Right lobe of liver (tissue), 6 donors: ENCODE measurements around the gene CFAP46. TPM values are rescaled to one million over a fixed set of nuclear protein-coding genes. Genes with fewer than 3 reads are reported as not detected.
A peak's percentile ranks its signal among the peaks of the same experiment; 100 is the strongest.
"Not testable (repeated sequence)": the region's sequence is repeated elsewhere in the genome, so short reads cannot be mapped to it uniquely, and the experiment has no call there.

Source experiments
- ATAC-seq, 4 donors: fragments of 200-7000 bp; cut with Tn5 transposase; one replicate each; pipeline ENCODE4 v1.9.1; 2020; ENCODE audit warnings: mild to moderate bottlenecking in 4 of 4, moderate library complexity in 4 of 4
- DNase-seq, 3 donors: peaks; one replicate each; pipeline ENCODE4 v3.0.0-alpha.2; 2020
- H3K27ac ChIP-seq, 3 donors: fragments of 200-600 bp; one replicate each; pipeline ENCODE4 v1.8.0; 2022
- H3K27me3 ChIP-seq, 2 donors: fragments of 200-600 bp; one replicate each; pipeline ENCODE4 v1.8.0; 2022
- H3K36me3 ChIP-seq, 4 donors: fragments of 200-600 bp; sonication (generic) in 1 of 4; one replicate each; pipeline versions ENCODE4 v1.5.1 to v1.8.0; 2017 to 2022; ENCODE audit warnings: control low read depth in 1 of 4
- H3K4me1 ChIP-seq, 4 donors: fragments of 200-600 bp; sonication (generic) in 1 of 4; one replicate each; pipeline versions ENCODE4 v1.5.1 to v1.8.0; 2017 to 2022; ENCODE audit warnings: control low read depth in 1 of 4
- H3K4me3 ChIP-seq, 3 donors: fragments of 200-600 bp; one replicate each; pipeline ENCODE4 v1.8.0; 2022
- H3K9me3 ChIP-seq, 4 donors: fragments of 200-600 bp; sonication (generic) in 1 of 4; one replicate each; pipeline versions ENCODE4 v1.5.1 to v1.8.0; 2017 to 2022; ENCODE audit warnings: control low read depth in 1 of 4
- CTCF ChIP-seq, 4 donors: fragments of 200-600 bp in 3 of 4; fragments of 450-650 bp in 1 of 4; IDR thresholded peaks; one replicate each; pipeline versions ENCODE4 v1.5.1 to v1.8.0; 2016 to 2022; ENCODE audit warnings: antibody characterized with exemption in 4 of 4, mild to moderate bottlenecking in 2 of 4
- POLR2A ChIP-seq: fragments of 450-650 bp; IDR thresholded peaks from one replicate; pipeline ENCODE4 v1.6.1; 2017; ENCODE audit warnings: antibody characterized with exemption, mild to moderate bottlenecking
- WGBS: methylation state at CpG from one replicate; pipeline ENCODE4 v1.1.6; 2018; ENCODE audit warnings: low coverage, low lambda C conversion rate; ENCODE audit not compliant: insufficient coverage; ENCODE audit errors: missing lambda C conversion rate; 5-methylcytosine and 5-hydroxymethylcytosine counted together
- intact Hi-C, 2 donors: fragments of 100-400 bp; cut with DNase I; formaldehyde crosslinking; loops; one replicate each; pipeline versions ENCODE4 v1.11.2 to v1.14.1; 2022
- total RNA-seq, 6 experiments: library from RNA; depleted of rRNA in 2 of 6; stranded (reverse); fragments of >200 nt in 2 of 6; fragmentation: NEBNext Ultra II Directional in 3 of 6; extraction: Animal tissue kit (Norgen Biotek cat#: 25700) in 3 of 6; gene quantifications; one replicate each; pipeline versions ENCODE4 v1.1.0 to v1.2.4, GENCODE V29; 2016 to 2023
- donor health status: DM: no; HTN: yes; CAD: no.
- donor health status: DM: no; HTN: no; CAD: no.
- donor health status: DM: no; HTN: no; CAD: no.
- donor health status: DM: no; HTN: yes; CAD: no.
- donor health status: DM: no; HTN: yes; CAD: no.

The CFAP46 gene
- total RNA-seq, 6 experiments from 2014 or later, result 0.16 to 0.67 (median 0.32) TPM

GRCh38 chr10:132799865-132800264, 142.5 kb downstream of the CFAP46 start:
- no peaks in the 10 kb centered on the region for H3K36me3 ChIP-seq
- no CpG with 5 or more reads among the region's 11 CpGs for WGBS
- H3K9me3 ChIP-seq, result no peaks in the 10 kb centered on the region
- DNase-seq, result no peak
- H3K27me3 ChIP-seq, result no peaks in the 10 kb centered on the region
- H3K4me3 ChIP-seq, result no peak overlapping the region
- ATAC-seq, result no peak
- no peak for TF ChIP-seq POLR2A
- TF ChIP-seq CTCF (IDR thresholded peaks at IDR 0.05), result no peak
- intact Hi-C loops, result no loop called here
- no peak overlapping the region for H3K27ac ChIP-seq
- H3K4me1 ChIP-seq, result no peaks in the 10 kb centered on the region

GRCh38 chr10:132798876-132799275, 143.5 kb downstream of the CFAP46 start:
- TF ChIP-seq CTCF (IDR thresholded peaks at IDR 0.05) (no peak), POLR2A (no peak)
- WGBS, result no CpG with 5 or more reads among the region's 15 CpGs
- no peaks in the 10 kb centered on the region for H3K4me1 ChIP-seq
- no peaks in the 10 kb centered on the region for H3K27me3 ChIP-seq
- no peak overlapping the region for H3K4me3 ChIP-seq
- no peak overlapping the region for H3K27ac ChIP-seq
- intact Hi-C loops, result no loop called here
- H3K9me3 ChIP-seq, result no peaks in the 10 kb centered on the region
- peak in 1 of 4 donors; percentile 20 for ATAC-seq
- no peak for DNase-seq
- no peaks in the 10 kb centered on the region for H3K36me3 ChIP-seq

- Histone ChIP-seq H3K36me3 (no peaks in the 10 kb centered on the region), H3K27me3 (no peaks in the 10 kb centered on the region), H3K4me1 (no peaks in the 10 kb centered on the region), H3K9me3 (no peaks in the 10 kb centered on the region), H3K27ac (no peak overlapping the region), H3K4me3 (no peak overlapping the region)
- DNase-seq (no peak), ATAC-seq (peak in 1 of 4 donors; percentile 9)
- WGBS, result no CpG with 5 or more reads among the region's 21 CpGs
- no peak for TF ChIP-seq CTCF (IDR thresholded peaks at IDR 0.05)
- no peak for TF ChIP-seq POLR2A
- intact Hi-C loops, result no loop called here
Observed at GRCh38 chr10:132798403-132798802, 144.0 kb downstream of the CFAP46 start.

GRCh38 chr10:132797986-132798385, 144.4 kb downstream of the CFAP46 start:
- H3K27ac ChIP-seq, H3K9me3 ChIP-seq, ATAC-seq, H3K36me3 ChIP-seq, H3K4me1 ChIP-seq, H3K27me3 ChIP-seq, intact Hi-C loops, H3K4me3 ChIP-seq, DNase-seq: not testable (repeated sequence)
- 89% methylated on average over 8 of the region's 32 CpGs for WGBS

GRCh38 chr10:132796846-132797245, 145.5 kb downstream of the CFAP46 start:
- WGBS, result 40% methylated on average over 2 of the region's 21 CpGs
- TF ChIP-seq POLR2A, result no peak
- TF ChIP-seq CTCF (IDR thresholded peaks at IDR 0.05), result no peak
- ATAC-seq, result no peak

More at GRCh38 chr10:132796846-132797245, 145.5 kb downstream of the CFAP46 start:
- H3K9me3 ChIP-seq, result no peaks in the 10 kb centered on the region
- H3K36me3 ChIP-seq, result no peaks in the 10 kb centered on the region
- DNase-seq, result no peak
- no peaks in the 10 kb centered on the region for H3K27me3 ChIP-seq
- no peak overlapping the region for H3K4me3 ChIP-seq
- no peak overlapping the region for H3K27ac ChIP-seq
- H3K4me1 ChIP-seq, result no peaks in the 10 kb centered on the region
- intact Hi-C loops, result no loop called here
